Uterus (tissue), 2 donors: Measurements from ENCODE around the gene PARP4.
"Not testable (repeated sequence)": the region's sequence is repeated elsewhere in the genome, so short reads cannot be mapped to it uniquely, and the experiment has no call there.

ENCODE experiments used
- CTCF ChIP-seq, 4 experiments: fragments of 200-600 bp in 2 of 4; fragments of 450-650 bp in 2 of 4; sonication (generic) in 2 of 4; IDR thresholded peaks; one replicate each; pipeline ENCODE4 v1.5.1; 2016 to 2019; ENCODE audit warnings: antibody characterized with exemption in 4 of 4, mild to moderate bottlenecking in 2 of 4, moderate library complexity in 1 of 4
- POLR2A ChIP-seq, 2 donors: fragments of 450-650 bp; IDR thresholded peaks; one replicate each; pipeline ENCODE4 v1.6.1; 2016; ENCODE audit warnings: antibody characterized with exemption in 2 of 2, mild to moderate bottlenecking in 1 of 2, moderate library complexity in 1 of 2

- not testable (repeated sequence) for TF ChIP-seq POLR2A, CTCF (IDR thresholded peaks at IDR 0.05)
Measured at GRCh38 chr13:24488092-24488491, 24.5 kb downstream of the PARP4 start.
